ENCODE measurements around the gene ARID4B.

DNA sequence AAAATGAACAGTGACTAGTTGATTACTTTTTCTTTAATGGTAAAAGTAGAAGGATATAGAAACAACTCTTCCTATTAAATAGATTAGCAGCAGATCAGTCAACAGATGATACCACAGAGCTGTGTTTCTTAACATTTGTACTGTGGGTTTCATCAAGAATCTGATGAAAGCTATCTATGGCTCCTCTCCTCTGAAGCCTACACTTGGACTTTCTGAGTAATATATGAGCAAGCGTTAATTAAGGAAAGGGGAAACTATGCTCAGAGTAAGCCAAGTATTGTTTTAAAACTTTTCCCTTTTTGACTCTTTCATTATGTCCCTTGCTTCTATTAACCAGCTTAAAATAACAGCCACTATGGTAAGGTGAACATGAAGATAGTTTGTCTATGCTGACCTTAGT, 10.8 kb downstream of the ARID4B start:
- TF ChIP-seq, protein P1, sequence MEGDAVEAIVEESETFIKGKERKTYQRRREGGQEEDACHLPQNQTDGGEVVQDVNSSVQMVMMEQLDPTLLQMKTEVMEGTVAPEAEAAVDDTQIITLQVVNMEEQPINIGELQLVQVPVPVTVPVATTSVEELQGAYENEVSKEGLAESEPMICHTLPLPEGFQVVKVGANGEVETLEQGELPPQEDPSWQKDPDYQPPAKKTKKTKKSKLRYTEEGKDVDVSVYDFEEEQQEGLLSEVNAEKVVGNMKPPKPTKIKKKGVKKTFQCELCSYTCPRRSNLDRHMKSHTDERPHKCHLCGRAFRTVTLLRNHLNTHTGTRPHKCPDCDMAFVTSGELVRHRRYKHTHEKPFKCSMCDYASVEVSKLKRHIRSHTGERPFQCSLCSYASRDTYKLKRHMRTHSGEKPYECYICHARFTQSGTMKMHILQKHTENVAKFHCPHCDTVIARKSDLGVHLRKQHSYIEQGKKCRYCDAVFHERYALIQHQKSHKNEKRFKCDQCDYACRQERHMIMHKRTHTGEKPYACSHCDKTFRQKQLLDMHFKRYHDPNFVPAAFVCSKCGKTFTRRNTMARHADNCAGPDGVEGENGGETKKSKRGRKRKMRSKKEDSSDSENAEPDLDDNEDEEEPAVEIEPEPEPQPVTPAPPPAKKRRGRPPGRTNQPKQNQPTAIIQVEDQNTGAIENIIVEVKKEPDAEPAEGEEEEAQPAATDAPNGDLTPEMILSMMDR (IDR thresholded peaks at IDR 0.05; ENCODE audit: borderline replicate concordance, extremely low read depth, low read length, poor library complexity, severe bottlenecking): no peak
- TF ChIP-seq EZH2 (IDR thresholded peaks at IDR 0.05; ENCODE audit: borderline replicate concordance, low read depth, low read length, severe bottlenecking): no peak

Measured in DND-41 (cell line).